Mucosa of descending colon (tissue), 3 donors: ENCODE results near the gene ABHD10. TPM values are rescaled to one million over a fixed set of nuclear protein-coding genes. Genes with fewer than 3 reads are reported as not detected.

Experiments
- ATAC-seq: fragments of 200-7000 bp; cut with Tn5 transposase; one replicate; pipeline ENCODE4 v1.9.1; 2020; ENCODE audit warnings: mild to moderate bottlenecking, moderate library complexity
- DNase-seq, 3 donors: peaks; one replicate each; pipeline ENCODE4 v3.0.0-alpha.2; 2020
- H3K36me3 ChIP-seq: fragments of 200-600 bp; one replicate; pipeline ENCODE4 v1.8.0; 2021; ENCODE audit warnings: low read depth, mild to moderate bottlenecking
- H3K4me1 ChIP-seq: fragments of 200-600 bp; one replicate; pipeline ENCODE4 v1.8.0; 2021; ENCODE audit warnings: low read depth, mild to moderate bottlenecking
- H3K4me3 ChIP-seq: fragments of 200-600 bp; one replicate; pipeline ENCODE4 v1.8.0; 2021; ENCODE audit warnings: mild to moderate bottlenecking
- H3K9me3 ChIP-seq: fragments of 200-600 bp; one replicate; pipeline ENCODE4 v1.8.0; 2021; ENCODE audit warnings: mild to moderate bottlenecking
- CTCF ChIP-seq: fragments of 200-600 bp; IDR thresholded peaks from one replicate; pipeline ENCODE4 v1.8.0; 2022; ENCODE audit warnings: antibody characterized with exemption, mild to moderate bottlenecking
- intact Hi-C, 2 donors: fragments of 100-400 bp; cut with DNase I in 1 of 2; cut with micrococcal nuclease in 1 of 2; formaldehyde crosslinking; loops; one replicate each; pipeline versions ENCODE4 v1.11.0 to v1.11.1; 2022; cut with DNase I, micrococcal nuclease
- total RNA-seq, 3 donors: library from RNA; stranded (reverse); fragmentation: NEBNext Ultra II Directional in 2 of 3; extraction: Animal tissue kit (Norgen Biotek cat#: 25700) in 2 of 3; gene quantifications; one replicate each; pipeline versions ENCODE4 v1.2.1 to v1.2.4, GENCODE V29; 2021 to 2023
- donor health status: DM: no; HTN: no; CAD: no; lungs with moderate emphysema.
- donor health status: DM: no; HTN: no; CAD: no.
- donor health status: DM: no; HTN: yes; CAD: no.

ABHD10 gene
- total RNA-seq, 3 donors from 2014 or later = 19.9 to 26.3 (median 22.4) TPM

- H3K9me3 ChIP-seq = no peaks in the 10 kb centered on the region
- no peak for TF ChIP-seq CTCF
- no peak for ATAC-seq
- H3K4me1 ChIP-seq = no peaks in the 10 kb centered on the region
- DNase-seq = no peak
- no peaks in the 10 kb centered on the region for H3K36me3 ChIP-seq
- no peak overlapping the region for H3K4me3 ChIP-seq
- intact Hi-C loops = no loop called here
These were observed 40.9 kb downstream of the ABHD10 start for GRCh38 chr3:112019716-112020115.

- DNase-seq = no peak
- Histone ChIP-seq H3K4me1 (no peaks in the 10 kb centered on the region), H3K9me3 (no peaks in the 10 kb centered on the region), H3K36me3 (no peaks in the 10 kb centered on the region), H3K4me3 (no peak overlapping the region)
- intact Hi-C loops = no loop called here
- ATAC-seq = no peak
- TF ChIP-seq CTCF = no peak
These were observed 41.9 kb downstream of the ABHD10 start for GRCh38 chr3:112020674-112021085.

- H3K9me3 ChIP-seq = no peaks in the 10 kb centered on the region
- no peak overlapping the region for H3K4me3 ChIP-seq
- H3K4me1 ChIP-seq = no peaks in the 10 kb centered on the region
- DNase-seq (no peak), ATAC-seq (no peak)
- intact Hi-C loops = no loop called here
- no peak for TF ChIP-seq CTCF
- H3K36me3 ChIP-seq = no peaks in the 10 kb centered on the region
These were observed 48.3 kb downstream of the ABHD10 start for GRCh38 chr3:112027142-112027541.

GRCh38 chr3:112027826-112028225 lies 49.0 kb downstream of the ABHD10 start:
- no peaks in the 10 kb centered on the region for H3K36me3 ChIP-seq
- H3K4me3 ChIP-seq = no peak overlapping the region
- intact Hi-C loops = no loop called here
- no peak for ATAC-seq
- no peak for TF ChIP-seq CTCF
- no peaks in the 10 kb centered on the region for H3K9me3 ChIP-seq
- DNase-seq = no peak
- H3K4me1 ChIP-seq = no peaks in the 10 kb centered on the region

- Histone ChIP-seq H3K4me1 (no peaks in the 10 kb centered on the region), H3K36me3 (no peaks in the 10 kb centered on the region), H3K9me3 (no peaks in the 10 kb centered on the region), H3K4me3 (no peak overlapping the region)
- no peak for TF ChIP-seq CTCF
- intact Hi-C loops = no loop called here
- no peak for ATAC-seq
- no peak for DNase-seq
These were observed 52.1 kb downstream of the ABHD10 start for GRCh38 chr3:112030901-112031300.

GRCh38 chr3:112032098-112032731 lies 53.4 kb downstream of the ABHD10 start:
- Histone ChIP-seq H3K9me3 (no peaks in the 10 kb centered on the region), H3K4me3 (no peak overlapping the region), H3K36me3 (no peaks in the 10 kb centered on the region), H3K4me1 (no peaks in the 10 kb centered on the region)
- no peak for DNase-seq
- no peak for ATAC-seq
- intact Hi-C loops = no loop called here
- TF ChIP-seq CTCF = no peak
